Measurements from ENCODE around the gene ZFC3H1. TPM values are rescaled to one million over a fixed set of nuclear protein-coding genes. Genes with fewer than 3 reads are reported as not detected.

ZFC3H1 gene
- total and polyA plus RNA-seq, 2 of the 13 experiments (the other 11 are each of a cell fraction or from before 2014, with no cell fraction given) = 17.1 to 38.3 TPM

DNA sequence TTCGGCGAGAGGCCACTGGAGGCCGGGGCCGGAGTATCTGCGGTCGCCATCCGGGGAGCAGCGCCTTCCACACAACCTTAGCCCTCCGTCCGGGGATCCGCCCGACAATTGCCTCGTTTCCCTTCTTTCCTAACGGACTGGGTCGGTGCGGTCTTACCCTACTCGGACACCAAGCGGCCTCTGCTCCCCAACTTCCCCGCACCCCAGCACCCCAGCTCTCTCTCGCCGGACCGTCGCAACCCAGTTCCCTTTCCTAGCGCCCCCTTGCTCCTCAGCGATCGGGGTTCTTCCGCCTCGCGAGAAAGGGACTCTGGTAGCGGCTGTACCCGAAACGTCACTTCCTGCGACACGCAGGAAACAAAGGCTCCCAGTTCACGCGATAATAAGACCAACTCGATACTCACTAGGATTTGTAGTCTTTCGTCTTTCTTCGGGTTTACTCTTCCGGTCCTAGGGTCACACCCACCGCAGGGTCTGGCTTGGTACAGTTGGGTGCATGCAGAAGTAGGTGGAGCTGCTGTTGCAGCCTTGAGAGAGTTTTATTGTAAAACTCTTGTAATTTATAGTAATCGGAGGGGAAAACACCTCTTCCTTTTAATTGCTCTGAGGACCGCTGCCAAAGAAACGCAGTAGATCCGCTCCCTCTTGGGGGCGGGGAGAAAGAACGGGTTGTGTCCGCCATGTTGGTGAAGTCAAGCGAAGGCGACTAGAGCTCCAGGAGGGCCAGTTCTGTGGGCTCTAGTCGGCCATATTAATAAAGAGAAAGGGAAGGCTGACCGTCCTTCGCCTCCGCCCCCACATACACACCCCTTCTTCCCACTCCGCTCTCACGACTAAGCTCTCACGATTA lies at the start of gene ZFC3H1, which contains the start of gene THAP2 (continued):
- TF ChIP-seq, protein P1, sequence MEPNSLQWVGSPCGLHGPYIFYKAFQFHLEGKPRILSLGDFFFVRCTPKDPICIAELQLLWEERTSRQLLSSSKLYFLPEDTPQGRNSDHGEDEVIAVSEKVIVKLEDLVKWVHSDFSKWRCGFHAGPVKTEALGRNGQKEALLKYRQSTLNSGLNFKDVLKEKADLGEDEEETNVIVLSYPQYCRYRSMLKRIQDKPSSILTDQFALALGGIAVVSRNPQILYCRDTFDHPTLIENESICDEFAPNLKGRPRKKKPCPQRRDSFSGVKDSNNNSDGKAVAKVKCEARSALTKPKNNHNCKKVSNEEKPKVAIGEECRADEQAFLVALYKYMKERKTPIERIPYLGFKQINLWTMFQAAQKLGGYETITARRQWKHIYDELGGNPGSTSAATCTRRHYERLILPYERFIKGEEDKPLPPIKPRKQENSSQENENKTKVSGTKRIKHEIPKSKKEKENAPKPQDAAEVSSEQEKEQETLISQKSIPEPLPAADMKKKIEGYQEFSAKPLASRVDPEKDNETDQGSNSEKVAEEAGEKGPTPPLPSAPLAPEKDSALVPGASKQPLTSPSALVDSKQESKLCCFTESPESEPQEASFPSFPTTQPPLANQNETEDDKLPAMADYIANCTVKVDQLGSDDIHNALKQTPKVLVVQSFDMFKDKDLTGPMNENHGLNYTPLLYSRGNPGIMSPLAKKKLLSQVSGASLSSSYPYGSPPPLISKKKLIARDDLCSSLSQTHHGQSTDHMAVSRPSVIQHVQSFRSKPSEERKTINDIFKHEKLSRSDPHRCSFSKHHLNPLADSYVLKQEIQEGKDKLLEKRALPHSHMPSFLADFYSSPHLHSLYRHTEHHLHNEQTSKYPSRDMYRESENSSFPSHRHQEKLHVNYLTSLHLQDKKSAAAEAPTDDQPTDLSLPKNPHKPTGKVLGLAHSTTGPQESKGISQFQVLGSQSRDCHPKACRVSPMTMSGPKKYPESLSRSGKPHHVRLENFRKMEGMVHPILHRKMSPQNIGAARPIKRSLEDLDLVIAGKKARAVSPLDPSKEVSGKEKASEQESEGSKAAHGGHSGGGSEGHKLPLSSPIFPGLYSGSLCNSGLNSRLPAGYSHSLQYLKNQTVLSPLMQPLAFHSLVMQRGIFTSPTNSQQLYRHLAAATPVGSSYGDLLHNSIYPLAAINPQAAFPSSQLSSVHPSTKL (CRISPR knock-in tag; IDR thresholded peaks at IDR 0.05) = no peak; the same call in 1 of the 2 replicates
- no peak; the same call in 1 of the 2 replicates for TF ChIP-seq ZNF276 (CRISPR knock-in tag; IDR thresholded peaks at IDR 0.05; ENCODE audit: low read depth)
- peak; percentile 60 for TF ChIP-seq ASH2L (IDR thresholded peaks at IDR 0.05; ENCODE audit: insufficient read length, low read depth, low read length)
- peak; percentile 2; the same call in 1 of the 2 replicates for TF ChIP-seq CBFB (CRISPR knock-in tag; IDR thresholded peaks at IDR 0.05)
- peak; percentile 41; the same call in 1 of the 2 replicates for TF ChIP-seq ZNF124 (CRISPR knock-in tag; IDR thresholded peaks at IDR 0.05)
- TF ChIP-seq ZNF891 (CRISPR knock-in tag; IDR thresholded peaks at IDR 0.05) = no peak
- TF ChIP-seq, protein P2, sequence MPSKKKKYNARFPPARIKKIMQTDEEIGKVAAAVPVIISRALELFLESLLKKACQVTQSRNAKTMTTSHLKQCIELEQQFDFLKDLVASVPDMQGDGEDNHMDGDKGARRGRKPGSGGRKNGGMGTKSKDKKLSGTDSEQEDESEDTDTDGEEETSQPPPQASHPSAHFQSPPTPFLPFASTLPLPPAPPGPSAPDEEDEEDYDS (CRISPR knock-in tag; IDR thresholded peaks at IDR 0.05) = peak; percentile 81
- TF ChIP-seq ZNF605 (CRISPR knock-in tag; IDR thresholded peaks at IDR 0.05) = peak; percentile 42; the same call in 1 of the 2 replicates
- no peak for TF ChIP-seq STAT5B (CRISPR knock-in tag; IDR thresholded peaks at IDR 0.05)
- no peak for TF ChIP-seq NR2F6 (IDR thresholded peaks at IDR 0.05)
- peak; percentile 45; the same call in 1 of the 2 replicates for TF ChIP-seq NR2F6 (CRISPR knock-in tag; IDR thresholded peaks at IDR 0.05)
- TF ChIP-seq ZBTB7B (CRISPR knock-in tag; IDR thresholded peaks at IDR 0.05) = peak; percentile 47; the same call in 1 of the 2 replicates
- TF ChIP-seq CBX5 (CRISPR knock-in tag; IDR thresholded peaks at IDR 0.05; ENCODE audit: borderline replicate concordance) = peak; percentile 18; the same call in 1 of the 2 replicates
- 0 out of 2 replicates have a peak, but pooled peaks have one; percentile 67 for TF ChIP-seq ZNF251 (CRISPR knock-in tag; IDR thresholded peaks at IDR 0.05)
- peak; percentile 94 for TF ChIP-seq GABPB1 (CRISPR knock-in tag; IDR thresholded peaks at IDR 0.05)

Measured in HepG2 (cell line).